Measurements from ENCODE around the gene URM1. TPM values are rescaled to one million over a fixed set of nuclear protein-coding genes. Genes with fewer than 3 reads are reported as not detected.

The URM1 gene
- total RNA-seq, 1 experiment from 2014 or later: 46.6 TPM

- no peak for TF ChIP-seq CTCF (conservative IDR thresholded peaks at IDR 0.05)
Observed at GRCh38 chr9:128369024-128369706, 2.0 kb upstream of the URM1 start.

More at GRCh38 chr9:128369024-128369706, 2.0 kb upstream of the URM1 start:
- H3T11ph ChIP-seq (ENCODE audit: low read length): no peak overlapping the region
- H2AK5ac ChIP-seq (ENCODE audit: insufficient read length, low read length): no peak overlapping the region
- H3K9ac ChIP-seq (ENCODE audit: extremely low read depth, insufficient read length, low read length): no peak overlapping the region
- no peak overlapping the region for H4K91ac ChIP-seq (ENCODE audit: insufficient read length, low read depth, low read length)
- Mint-ChIP-seq H3K4me3 (peak overlapping the region in 1 of 2 experiments; percentile 40; a peak in 2 of 5 replicates), H3K9me3 (peaks cover 2 to 4% of the 10 kb centered on the region in 2 experiments; a peak in 3 of 5 replicates), H3K36me3 (ENCODE audit: insufficient read depth in 1 of 3, low read depth in 3 of 3) (peaks cover 0 to 4% (median 0%) of the 10 kb centered on the region in 3 experiments; a peak in 1 of 7 replicates), H3K27me3 (ENCODE audit: low read depth) (peaks cover 67% of the 10 kb centered on the region), H3K27ac (no peak overlapping the region), H3K4me1 (peaks cover 28 to 29% of the 10 kb centered on the region in 2 experiments)
- H4K20me1 ChIP-seq (ENCODE audit: control insufficient read depth, insufficient read depth, insufficient read length): no peaks in the 10 kb centered on the region
- peaks cover 10% of the 10 kb centered on the region; the same call in 1 of the 2 replicates for H3K27me3 ChIP-seq (ENCODE audit: insufficient read depth, low read length)
- WGBS (ENCODE audit: extremely low coverage, insufficient read length, low lambda C conversion rate): no CpG with 5 or more reads among the region's 9 CpGs
- peaks cover 8% of the 10 kb centered on the region; the same call in 1 of the 2 replicates for H3K4me1 ChIP-seq (ENCODE audit: insufficient read depth, low read length)
- no peak overlapping the region for H2BK5ac ChIP-seq (ENCODE audit: insufficient read length, low read length)
- H3K9me3 ChIP-seq (ENCODE audit: control insufficient read depth, low read depth, low read length): no peaks in the 10 kb centered on the region
- no peak overlapping the region for H3K14ac ChIP-seq (ENCODE audit: insufficient read depth, low read length)
- H3K79me2 ChIP-seq (ENCODE audit: insufficient read depth, low read length): peaks cover 6% of the 10 kb centered on the region; the same call in 1 of the 2 replicates
- peaks cover 8% of the 10 kb centered on the region for H3K79me1 ChIP-seq (ENCODE audit: insufficient read depth, low read depth, low read length, poor library complexity, severe bottlenecking)
- no peak for DNase-seq
- H2BK120ac ChIP-seq (ENCODE audit: low read depth, low read length, poor library complexity, severe bottlenecking): no peak overlapping the region
- no peak overlapping the region for H2BK15ac ChIP-seq (ENCODE audit: low read depth, low read length)
- H2AFZ ChIP-seq (ENCODE audit: low read length): no peak overlapping the region
- no peaks in the 10 kb centered on the region for H3K23me2 ChIP-seq (ENCODE audit: insufficient read length, low read depth, low read length, poor library complexity, severe bottlenecking)
- H3K4ac ChIP-seq (ENCODE audit: low read depth, low read length): no peak overlapping the region
- no peak overlapping the region for H4K5ac ChIP-seq (ENCODE audit: insufficient read length, low read depth, low read length)
- no peak overlapping the region for H2BK20ac ChIP-seq (ENCODE audit: low read depth, low read length, poor library complexity, severe bottlenecking)
- H3K23ac ChIP-seq (ENCODE audit: insufficient read length, low read depth, low read length): no peak overlapping the region
- no peak overlapping the region for H3K27ac ChIP-seq (ENCODE audit: insufficient read length, low read depth, low read length)
- H2BK12ac ChIP-seq (ENCODE audit: insufficient read length, low read depth, low read length): no peak overlapping the region
- H4K8ac ChIP-seq (replicated peaks; ENCODE audit: insufficient read length, low read depth, low read length): no peak overlapping the region
- no peak overlapping the region for H3K4me2 ChIP-seq (ENCODE audit: insufficient read depth, insufficient read length, low read length)
- H3K18ac ChIP-seq (ENCODE audit: insufficient read length, low read depth, low read length): no peak overlapping the region
- H3K56ac ChIP-seq (ENCODE audit: insufficient read length, low read depth, low read length): no peak overlapping the region

Measured in H9 (cell line).